Activated T-cell treated with anti-CD3 and anti-CD28 coated beads for 48 hours (primary cell): ENCODE results near the gene APEX1.
"Not testable (repeated sequence)": the region's sequence is repeated elsewhere in the genome, so short reads cannot be mapped to it uniquely, and the experiment has no call there.

Experiments
- DNase-seq: peaks from one replicate; pipeline ENCODE4 v3.0.0-alpha.2; 2020; ENCODE audit warnings: low read depth

The APEX1 gene

GRCh38 chr14:20472536-20473169 is 17.6 kb downstream of the APEX1 start:
- no peak for DNase-seq

GRCh38 chr14:20476776-20477175 is 21.8 kb downstream of the APEX1 start:
- no peak for DNase-seq

GRCh38 chr14:20477211-20477876 is 22.3 kb downstream of the APEX1 start:
- no peak for DNase-seq

GRCh38 chr14:20478894-20479293 is 23.9 kb downstream of the APEX1 start:
- DNase-seq, result no peak

- DNase-seq, result no peak
Measured at GRCh38 chr14:20482382-20482781, 27.4 kb downstream of the APEX1 start.

- no peak for DNase-seq
Measured at GRCh38 chr14:20485900-20486299, 30.9 kb downstream of the APEX1 start.

GRCh38 chr14:20486684-20487395 is 31.8 kb downstream of the APEX1 start:
- DNase-seq, result no peak

- no peak for DNase-seq
Measured at GRCh38 chr14:20487396-20487725, 32.3 kb downstream of the APEX1 start.

GRCh38 chr14:20489093-20489994 is 34.3 kb downstream of the APEX1 start:
- DNase-seq, result no peak

- no peak for DNase-seq
Measured at GRCh38 chr14:20490563-20490962, 35.5 kb downstream of the APEX1 start.

GRCh38 chr14:20492486-20492885 is 37.5 kb downstream of the APEX1 start:
- no peak for DNase-seq

GRCh38 chr14:20493634-20494033 is 38.6 kb downstream of the APEX1 start:
- DNase-seq, result no peak

GRCh38 chr14:20494935-20495766 is 40.1 kb downstream of the APEX1 start:
- no peak for DNase-seq

- DNase-seq, result no peak
Measured at GRCh38 chr14:20498622-20499021, 43.6 kb downstream of the APEX1 start.

- DNase-seq, result no peak
Measured at GRCh38 chr14:20499108-20499507, 44.1 kb downstream of the APEX1 start.

GRCh38 chr14:20499881-20500280 is 44.9 kb downstream of the APEX1 start:
- no peak for DNase-seq

GRCh38 chr14:20501346-20501745 is 46.3 kb downstream of the APEX1 start:
- no peak for DNase-seq

GRCh38 chr14:20503898-20504297 is 48.9 kb downstream of the APEX1 start:
- DNase-seq, result no peak

- not testable (repeated sequence) for DNase-seq
Measured at GRCh38 chr14:20506276-20506675, 51.2 kb downstream of the APEX1 start.

GRCh38 chr14:20506752-20507151 is 51.7 kb downstream of the APEX1 start:
- not testable (repeated sequence) for DNase-seq
